Measurements from ENCODE around the gene PTK7.

PTK7 gene

DNA sequence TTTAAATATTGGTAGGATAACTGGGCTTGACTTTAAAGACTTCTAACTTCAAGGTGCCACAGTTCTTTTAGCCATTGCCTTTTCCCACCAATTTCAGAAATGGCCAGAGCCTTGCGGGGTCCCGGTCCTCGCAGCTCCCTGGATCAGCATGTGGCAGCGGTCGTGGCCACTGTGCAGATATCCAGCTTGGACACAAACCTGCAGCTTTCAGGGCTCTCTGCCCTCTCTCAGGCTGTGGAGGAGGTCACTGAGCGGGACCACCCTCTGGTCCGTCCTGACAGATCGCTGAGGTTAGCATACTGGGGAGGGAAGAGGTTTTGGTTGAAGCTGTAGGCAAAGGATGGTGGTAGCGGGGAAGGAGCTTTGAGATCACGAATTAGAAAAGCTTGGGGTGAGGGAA lies 112.3 kb downstream of the PTK7 start:
- Histone ChIP-seq H3K9me3 (no peaks in the 10 kb centered on the region), H3K4me1 (ENCODE audit: control insufficient read depth in 1 of 2, insufficient read depth in 1 of 2, low read depth in 1 of 2, low read length in 1 of 2) (peaks cover 2 to 4% of the 10 kb centered on the region in 2 experiments), H3K27ac (no peak overlapping the region), H3K27me3 (no peaks in the 10 kb centered on the region), H3K36me3 (peaks cover 60% of the 10 kb centered on the region), H3K4me3 (ENCODE audit: low read depth in 1 of 2, low read length in 1 of 2) (no peak overlapping the region)
- TF ChIP-seq, protein P1, sequence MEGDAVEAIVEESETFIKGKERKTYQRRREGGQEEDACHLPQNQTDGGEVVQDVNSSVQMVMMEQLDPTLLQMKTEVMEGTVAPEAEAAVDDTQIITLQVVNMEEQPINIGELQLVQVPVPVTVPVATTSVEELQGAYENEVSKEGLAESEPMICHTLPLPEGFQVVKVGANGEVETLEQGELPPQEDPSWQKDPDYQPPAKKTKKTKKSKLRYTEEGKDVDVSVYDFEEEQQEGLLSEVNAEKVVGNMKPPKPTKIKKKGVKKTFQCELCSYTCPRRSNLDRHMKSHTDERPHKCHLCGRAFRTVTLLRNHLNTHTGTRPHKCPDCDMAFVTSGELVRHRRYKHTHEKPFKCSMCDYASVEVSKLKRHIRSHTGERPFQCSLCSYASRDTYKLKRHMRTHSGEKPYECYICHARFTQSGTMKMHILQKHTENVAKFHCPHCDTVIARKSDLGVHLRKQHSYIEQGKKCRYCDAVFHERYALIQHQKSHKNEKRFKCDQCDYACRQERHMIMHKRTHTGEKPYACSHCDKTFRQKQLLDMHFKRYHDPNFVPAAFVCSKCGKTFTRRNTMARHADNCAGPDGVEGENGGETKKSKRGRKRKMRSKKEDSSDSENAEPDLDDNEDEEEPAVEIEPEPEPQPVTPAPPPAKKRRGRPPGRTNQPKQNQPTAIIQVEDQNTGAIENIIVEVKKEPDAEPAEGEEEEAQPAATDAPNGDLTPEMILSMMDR (IDR thresholded peaks at IDR 0.05) = no peak

DNA sequence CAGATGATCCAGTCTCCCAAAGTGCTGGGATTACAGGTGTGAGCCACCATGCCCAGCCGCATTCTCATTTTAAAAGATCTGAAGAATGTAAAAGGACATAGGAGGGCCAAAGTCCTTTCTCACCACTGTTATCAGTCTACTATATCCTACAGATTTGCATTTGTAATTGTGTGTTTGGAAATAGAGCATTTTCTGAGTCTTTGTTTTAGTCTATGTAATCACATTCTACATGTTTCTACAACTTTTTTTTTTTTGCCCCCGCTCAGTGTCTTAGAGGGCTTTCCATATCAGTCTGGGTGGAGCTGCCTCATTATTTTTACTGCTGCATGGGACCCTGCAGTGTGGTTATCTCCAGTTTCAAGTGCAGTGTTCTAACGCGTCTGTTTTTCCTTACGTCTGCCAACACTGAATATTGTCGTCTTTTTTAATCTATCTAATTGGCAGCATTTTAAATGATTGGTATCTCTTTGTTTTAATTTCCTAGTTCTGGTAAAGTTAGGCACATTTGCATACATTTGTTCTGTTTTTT lies 113.7 kb downstream of the PTK7 start:
- H3K4me3 ChIP-seq (ENCODE audit: low read depth in 1 of 2, low read length in 1 of 2) = no peak overlapping the region
- no peak overlapping the region for H3K27ac ChIP-seq
- TF ChIP-seq, protein P1 (IDR thresholded peaks at IDR 0.05) = no peak
- peaks cover 74% of the 10 kb centered on the region for H3K36me3 ChIP-seq
- no peaks in the 10 kb centered on the region for H3K27me3 ChIP-seq
- no peaks in the 10 kb centered on the region for H3K4me1 ChIP-seq (ENCODE audit: control insufficient read depth in 1 of 2, insufficient read depth in 1 of 2, low read depth in 1 of 2, low read length in 1 of 2)
- no peaks in the 10 kb centered on the region for H3K9me3 ChIP-seq

DNA sequence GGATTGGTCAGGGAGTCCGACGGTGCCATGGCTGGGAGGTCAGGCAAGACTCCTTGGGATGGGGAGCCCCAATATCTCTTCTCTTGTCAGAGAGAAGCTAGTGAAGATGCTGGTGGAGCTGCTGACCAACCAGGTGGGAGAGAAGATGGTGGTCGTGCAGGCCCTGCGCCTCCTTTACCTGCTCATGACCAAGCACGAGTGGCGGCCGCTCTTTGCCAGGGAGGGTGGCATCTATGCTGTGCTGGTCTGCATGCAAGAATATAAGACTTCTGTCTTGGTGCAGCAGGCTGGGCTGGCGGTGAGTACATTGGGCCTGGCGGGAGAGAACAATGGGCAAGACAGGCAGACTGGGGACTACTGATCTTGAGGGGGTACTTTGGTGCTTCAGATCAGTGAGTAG lies 116.8 kb downstream of the PTK7 start:
- Histone ChIP-seq H3K27ac (no peak overlapping the region), H3K4me3 (ENCODE audit: low read depth in 1 of 2, low read length in 1 of 2) (no peak overlapping the region), H3K9me3 (no peaks in the 10 kb centered on the region), H3K36me3 (peaks cover 77% of the 10 kb centered on the region), H3K27me3 (no peaks in the 10 kb centered on the region), H3K4me1 (ENCODE audit: control insufficient read depth in 1 of 2, insufficient read depth in 1 of 2, low read depth in 1 of 2, low read length in 1 of 2) (no peaks in the 10 kb centered on the region)
- TF ChIP-seq, protein P1 (IDR thresholded peaks at IDR 0.05) = no peak

DNA sequence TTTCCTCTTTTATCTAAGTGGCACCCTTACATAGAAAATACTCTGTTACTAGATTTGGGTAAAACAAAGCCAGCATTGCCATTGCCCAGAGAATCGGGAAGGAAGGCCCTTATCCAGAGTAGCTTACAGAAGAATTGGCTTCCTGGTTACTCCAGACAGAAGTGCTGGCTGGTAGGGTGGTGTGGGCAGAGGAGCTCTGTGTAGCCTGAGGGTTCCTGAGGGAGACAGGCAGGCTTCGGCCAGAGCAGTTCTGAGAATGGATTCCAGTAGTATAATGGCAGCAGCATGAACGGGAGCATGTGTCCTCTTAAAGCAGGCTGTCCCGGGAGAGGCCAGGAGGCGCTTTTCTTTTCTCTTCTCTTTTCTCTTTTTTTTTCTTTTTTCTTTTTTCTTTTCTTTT lies 117.8 kb downstream of the PTK7 start:
- H3K27ac ChIP-seq = no peak overlapping the region
- H3K36me3 ChIP-seq = peaks cover 77% of the 10 kb centered on the region
- no peaks in the 10 kb centered on the region for H3K4me1 ChIP-seq (ENCODE audit: control insufficient read depth in 1 of 2, insufficient read depth in 1 of 2, low read depth in 1 of 2, low read length in 1 of 2)
- H3K27me3 ChIP-seq = no peaks in the 10 kb centered on the region
- no peak overlapping the region for H3K4me3 ChIP-seq (ENCODE audit: low read depth in 1 of 2, low read length in 1 of 2)
- H3K9me3 ChIP-seq = no peaks in the 10 kb centered on the region
- TF ChIP-seq, protein P1 (IDR thresholded peaks at IDR 0.05) = no peak

DNA sequence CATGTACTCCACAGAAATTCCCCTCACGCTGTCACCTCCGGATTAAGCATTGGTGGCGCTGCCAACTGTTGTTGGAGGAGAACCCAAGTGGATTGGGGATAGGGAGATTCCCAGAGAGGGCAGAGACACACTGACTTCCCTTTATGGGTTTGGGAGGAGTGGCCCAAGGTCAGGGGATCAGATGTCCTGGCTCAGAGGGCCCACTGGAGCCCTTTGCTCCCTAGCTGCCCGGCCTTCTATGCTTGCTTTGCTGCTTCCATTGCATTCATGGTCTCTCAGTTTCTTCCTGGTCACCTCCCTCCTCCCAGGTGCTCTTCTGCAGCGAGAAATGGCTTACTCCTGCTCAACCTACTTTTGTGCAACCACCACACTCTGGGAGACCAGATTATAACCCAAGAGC lies 120.2 kb downstream of the PTK7 start:
- Histone ChIP-seq H3K4me3 (ENCODE audit: low read depth in 1 of 2, low read length in 1 of 2) (no peak overlapping the region), H3K27me3 (no peaks in the 10 kb centered on the region), H3K27ac (no peak overlapping the region), H3K36me3 (peaks cover 93% of the 10 kb centered on the region), H3K9me3 (no peaks in the 10 kb centered on the region), H3K4me1 (ENCODE audit: control insufficient read depth in 1 of 2, insufficient read depth in 1 of 2, low read depth in 1 of 2, low read length in 1 of 2) (no peaks in the 10 kb centered on the region)
- TF ChIP-seq, protein P1 (IDR thresholded peaks at IDR 0.05) = no peak

DNA sequence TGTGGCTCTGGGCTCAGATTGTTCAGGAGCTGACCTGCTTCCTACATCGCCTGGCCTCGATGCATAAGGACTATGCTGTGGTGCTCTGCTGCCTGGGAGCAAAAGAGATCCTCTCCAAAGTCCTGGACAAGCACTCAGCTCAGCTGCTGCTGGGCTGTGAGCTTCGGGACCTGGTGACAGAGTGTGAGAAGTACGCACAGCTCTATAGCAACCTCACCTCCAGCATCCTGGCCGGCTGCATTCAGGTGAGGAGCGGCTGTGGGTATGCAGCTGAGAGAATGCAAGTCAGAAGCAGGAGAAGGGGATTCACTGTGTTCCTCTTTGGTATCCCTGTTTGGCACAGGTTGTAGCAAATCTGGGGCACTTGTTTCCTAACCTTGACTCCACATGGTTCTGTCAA lies 123.8 kb downstream of the PTK7 start:
- Histone ChIP-seq H3K36me3 (peaks cover 89% of the 10 kb centered on the region), H3K9me3 (no peaks in the 10 kb centered on the region), H3K4me3 (ENCODE audit: low read depth in 1 of 2, low read length in 1 of 2) (no peak overlapping the region), H3K27ac (no peak overlapping the region), H3K27me3 (no peaks in the 10 kb centered on the region), H3K4me1 (ENCODE audit: control insufficient read depth in 1 of 2, insufficient read depth in 1 of 2, low read depth in 1 of 2, low read length in 1 of 2) (no peaks in the 10 kb centered on the region)
- TF ChIP-seq, protein P1 (IDR thresholded peaks at IDR 0.05) = no peak

All from neutrophil (primary cell).